ENCODE measurements around the gene AUTS2. TPM values are rescaled to one million over a fixed set of nuclear protein-coding genes. Genes with fewer than 3 reads are reported as not detected.
"Not testable (repeated sequence)": the region's sequence is repeated elsewhere in the genome, so short reads cannot be mapped to it uniquely, and the experiment has no call there.

The AUTS2 gene
- total RNA-seq, 2 experiments from 2014 or later: 15.2 to 16.3 TPM

GRCh38 chr7:69786130-69786529, 187.9 kb downstream of the AUTS2 start:
- H3K36me3 Mint-ChIP-seq (ENCODE audit: low read depth); H3K4me3 Mint-ChIP-seq; H3K9me3 Mint-ChIP-seq (ENCODE audit: insufficient read depth); H3K4me1 Mint-ChIP-seq (ENCODE audit: low read depth); DNase-seq; H3K27me3 Mint-ChIP-seq (ENCODE audit: low read depth); ATAC-seq; CTCF ChIA-PET; H3K27ac Mint-ChIP-seq: not testable (repeated sequence)
- POLR2A ChIA-PET: interaction anchor here (0.6 kb wide), 1 partner anchor 22 kb away, joined by 3 read pairs; no protein-coding TSS in a partner anchor

DNA sequence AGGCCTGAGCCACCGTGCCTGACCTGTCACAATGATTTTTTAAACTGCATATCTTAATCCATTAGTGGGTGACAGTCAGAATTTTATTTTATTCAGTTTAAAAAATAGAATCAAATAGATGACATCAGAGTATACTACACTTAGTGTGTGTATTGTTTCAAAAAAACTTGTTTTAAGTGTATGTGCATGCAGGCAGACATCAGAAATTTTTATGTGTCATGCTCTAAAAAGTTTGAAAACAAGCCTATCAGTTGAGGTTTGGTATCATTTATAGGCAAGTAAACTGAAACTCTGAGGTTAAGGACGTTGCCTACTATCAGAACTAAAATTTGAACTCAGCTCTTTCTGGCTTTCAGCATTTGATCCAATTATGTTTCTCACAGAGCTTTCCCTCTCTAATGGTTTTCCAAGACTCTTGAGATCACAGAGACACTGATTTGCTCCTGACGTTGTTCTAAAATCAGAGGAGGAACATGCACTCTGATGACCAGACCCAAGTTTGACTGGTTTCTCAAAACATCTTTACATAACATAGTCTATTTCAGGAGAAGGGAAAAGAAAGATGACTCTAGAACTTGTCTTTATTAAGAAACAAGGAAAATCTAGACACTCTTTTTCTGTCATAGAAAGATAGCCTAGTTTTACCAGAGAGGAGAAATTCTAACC, 188.6 kb downstream of the AUTS2 start:
- H3K27me3 Mint-ChIP-seq (ENCODE audit: low read depth): no peaks in the 10 kb centered on the region
- H3K36me3 Mint-ChIP-seq (ENCODE audit: low read depth): no peaks in the 10 kb centered on the region
- ATAC-seq (no peak), DNase-seq (no peak)
- ChIA-PET POLR2A (no interaction called here), CTCF (no interaction called here)
- H3K9me3 Mint-ChIP-seq (ENCODE audit: insufficient read depth): no peaks in the 10 kb centered on the region
- no peak overlapping the region for H3K27ac Mint-ChIP-seq
- H3K4me1 Mint-ChIP-seq (ENCODE audit: low read depth): no peaks in the 10 kb centered on the region
- no peak overlapping the region for H3K4me3 Mint-ChIP-seq

GRCh38 chr7:69787736-69788431, 189.6 kb downstream of the AUTS2 start:
- ChIA-PET CTCF (no interaction called here), POLR2A (no interaction called here)
- no peak overlapping the region for H3K4me3 Mint-ChIP-seq
- no peak for DNase-seq
- no peak overlapping the region for H3K27ac Mint-ChIP-seq
- H3K27me3 Mint-ChIP-seq (ENCODE audit: low read depth): no peaks in the 10 kb centered on the region
- no peaks in the 10 kb centered on the region for H3K4me1 Mint-ChIP-seq (ENCODE audit: low read depth)
- no peaks in the 10 kb centered on the region for H3K36me3 Mint-ChIP-seq (ENCODE audit: low read depth)
- ATAC-seq: no peak
- H3K9me3 Mint-ChIP-seq (ENCODE audit: insufficient read depth): no peaks in the 10 kb centered on the region

DNA sequence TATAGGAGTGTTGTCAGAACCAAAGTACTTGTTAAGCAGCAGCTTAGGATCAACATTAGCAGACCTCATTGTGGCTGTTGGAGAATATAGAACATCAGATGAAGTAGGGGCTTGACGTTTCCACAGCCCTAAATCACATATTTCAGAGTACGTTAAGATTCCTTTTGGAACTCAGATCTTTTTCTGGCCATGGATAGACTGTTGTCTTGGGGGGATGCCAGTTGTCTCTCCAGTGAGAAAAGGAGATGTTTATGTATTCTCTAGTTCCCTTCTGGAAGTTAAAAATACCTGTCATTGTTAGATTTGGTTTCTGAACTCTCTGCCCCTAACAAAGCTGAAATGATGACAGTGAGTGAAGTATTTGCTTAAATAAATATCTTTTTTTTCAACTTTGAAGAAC, 191.3 kb downstream of the AUTS2 start:
- H3K27ac Mint-ChIP-seq: no peak overlapping the region
- no peaks in the 10 kb centered on the region for H3K9me3 Mint-ChIP-seq (ENCODE audit: insufficient read depth)
- no peak overlapping the region for H3K4me3 Mint-ChIP-seq
- POLR2A ChIA-PET: no interaction called here
- H3K27me3 Mint-ChIP-seq (ENCODE audit: low read depth): peaks cover 2% of the 10 kb centered on the region
- CTCF ChIA-PET: no interaction called here
- no peak for DNase-seq
- ATAC-seq: no peak
- no peaks in the 10 kb centered on the region for H3K4me1 Mint-ChIP-seq (ENCODE audit: low read depth)
- no peaks in the 10 kb centered on the region for H3K36me3 Mint-ChIP-seq (ENCODE audit: low read depth)

DNA sequence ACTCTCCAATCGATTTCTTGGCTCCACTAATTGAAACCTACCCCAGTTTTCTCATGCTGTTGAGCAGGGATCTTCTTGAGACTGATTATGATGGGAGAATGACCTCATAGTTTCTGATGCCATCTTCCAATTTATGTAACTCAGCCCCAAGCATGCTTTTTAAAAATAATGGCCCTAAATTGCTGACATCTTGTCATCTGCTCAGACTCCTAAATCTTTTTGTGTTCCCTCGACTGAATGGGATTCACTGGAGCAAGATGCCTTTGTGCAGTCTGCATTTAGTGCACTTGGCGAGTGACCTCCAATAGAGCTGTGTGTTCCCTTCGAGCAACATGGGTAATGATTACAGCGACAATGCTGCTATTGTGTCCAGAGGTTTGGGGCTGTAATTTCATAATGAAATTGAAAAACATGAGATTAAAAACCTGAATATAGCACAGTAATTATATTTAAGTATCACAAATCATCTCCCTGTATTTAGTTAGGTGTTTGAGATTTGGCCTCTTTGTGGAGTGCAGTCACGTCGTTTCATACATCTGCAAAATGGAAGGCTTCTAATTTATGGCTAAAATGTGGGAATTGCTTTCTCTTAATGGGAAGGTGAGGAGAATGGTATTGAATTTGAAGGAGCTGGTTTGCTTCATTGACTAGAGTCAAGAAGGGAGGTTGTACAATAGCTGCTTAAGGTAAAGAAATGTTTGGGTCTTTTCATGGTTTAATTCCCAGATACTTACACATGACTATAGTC, 192.9 kb downstream of the AUTS2 start:
- Mint-ChIP-seq H3K4me1 (ENCODE audit: low read depth) (no peaks in the 10 kb centered on the region), H3K9me3 (ENCODE audit: insufficient read depth) (no peaks in the 10 kb centered on the region), H3K4me3 (no peak overlapping the region), H3K36me3 (ENCODE audit: low read depth) (no peaks in the 10 kb centered on the region), H3K27me3 (ENCODE audit: low read depth) (peaks cover 2% of the 10 kb centered on the region), H3K27ac (no peak overlapping the region)
- ATAC-seq (no peak), DNase-seq (no peak)
- ChIA-PET CTCF (no interaction called here), POLR2A (no interaction called here)

DNA sequence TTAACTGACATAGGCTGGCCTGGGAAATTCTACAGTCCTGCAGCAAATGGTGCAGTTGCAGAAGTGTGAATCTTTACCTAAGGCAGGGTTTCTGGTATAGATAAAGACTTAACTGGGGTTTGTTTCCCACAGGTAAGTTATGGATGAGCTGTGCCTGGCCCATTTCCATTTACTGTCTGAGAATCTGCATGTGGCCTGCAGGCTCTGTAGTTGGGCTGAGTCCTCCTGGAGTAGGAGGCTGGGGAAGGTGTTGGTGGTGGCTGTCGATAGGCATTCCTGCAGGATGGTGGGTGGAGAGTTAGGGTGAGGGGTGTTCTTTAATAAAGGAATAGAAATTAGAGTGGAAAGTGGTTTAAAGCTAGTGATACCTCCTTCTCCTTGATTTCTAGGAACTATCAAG, 193.5 kb downstream of the AUTS2 start:
- Mint-ChIP-seq H3K4me1 (ENCODE audit: low read depth) (no peaks in the 10 kb centered on the region), H3K36me3 (ENCODE audit: low read depth) (no peaks in the 10 kb centered on the region), H3K4me3 (no peak overlapping the region), H3K27ac (no peak overlapping the region), H3K27me3 (ENCODE audit: low read depth) (peaks cover 2% of the 10 kb centered on the region), H3K9me3 (ENCODE audit: insufficient read depth) (no peaks in the 10 kb centered on the region)
- ATAC-seq (no peak), DNase-seq (no peak)
- CTCF ChIA-PET: no interaction called here
- POLR2A ChIA-PET: no interaction called here

- H3K27ac Mint-ChIP-seq: no peak overlapping the region
- POLR2A ChIA-PET: interaction anchor here (0.6 kb wide), 1 partner anchor 468 kb away, joined by 3 read pairs; no protein-coding TSS in a partner anchor
- H3K36me3 Mint-ChIP-seq (ENCODE audit: low read depth): no peaks in the 10 kb centered on the region
- H3K4me3 Mint-ChIP-seq: no peak overlapping the region
- H3K9me3 Mint-ChIP-seq (ENCODE audit: insufficient read depth): no peaks in the 10 kb centered on the region
- ATAC-seq (no peak), DNase-seq (no peak)
- CTCF ChIA-PET: no interaction called here
- no peaks in the 10 kb centered on the region for H3K4me1 Mint-ChIP-seq (ENCODE audit: low read depth)
- H3K27me3 Mint-ChIP-seq (ENCODE audit: low read depth): peaks cover 2% of the 10 kb centered on the region
These were observed 197.7 kb downstream of the AUTS2 start for GRCh38 chr7:69795932-69796331.

DNA sequence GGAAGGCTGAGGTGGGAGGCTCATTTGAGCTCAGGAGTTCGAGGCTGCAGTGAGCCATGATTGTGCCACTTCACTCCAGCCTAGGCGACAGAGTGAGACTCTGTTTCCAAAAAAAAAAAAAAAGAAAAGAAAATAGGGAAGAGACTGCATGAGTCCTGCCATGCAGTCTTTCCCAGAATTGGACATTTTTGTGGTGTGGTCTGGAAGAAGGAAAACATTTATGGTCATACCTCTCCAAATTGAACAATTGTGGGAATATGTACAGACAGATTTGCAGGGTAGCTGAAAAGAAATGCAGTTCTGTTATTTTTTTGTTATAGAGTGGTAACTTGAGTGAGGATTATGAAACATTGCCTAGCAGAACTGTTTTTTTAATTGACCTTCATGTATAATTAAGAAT, 198.1 kb downstream of the AUTS2 start:
- peaks cover 2% of the 10 kb centered on the region for H3K27me3 Mint-ChIP-seq (ENCODE audit: low read depth)
- H3K36me3 Mint-ChIP-seq (ENCODE audit: low read depth): no peaks in the 10 kb centered on the region
- CTCF ChIA-PET: no interaction called here

DNA sequence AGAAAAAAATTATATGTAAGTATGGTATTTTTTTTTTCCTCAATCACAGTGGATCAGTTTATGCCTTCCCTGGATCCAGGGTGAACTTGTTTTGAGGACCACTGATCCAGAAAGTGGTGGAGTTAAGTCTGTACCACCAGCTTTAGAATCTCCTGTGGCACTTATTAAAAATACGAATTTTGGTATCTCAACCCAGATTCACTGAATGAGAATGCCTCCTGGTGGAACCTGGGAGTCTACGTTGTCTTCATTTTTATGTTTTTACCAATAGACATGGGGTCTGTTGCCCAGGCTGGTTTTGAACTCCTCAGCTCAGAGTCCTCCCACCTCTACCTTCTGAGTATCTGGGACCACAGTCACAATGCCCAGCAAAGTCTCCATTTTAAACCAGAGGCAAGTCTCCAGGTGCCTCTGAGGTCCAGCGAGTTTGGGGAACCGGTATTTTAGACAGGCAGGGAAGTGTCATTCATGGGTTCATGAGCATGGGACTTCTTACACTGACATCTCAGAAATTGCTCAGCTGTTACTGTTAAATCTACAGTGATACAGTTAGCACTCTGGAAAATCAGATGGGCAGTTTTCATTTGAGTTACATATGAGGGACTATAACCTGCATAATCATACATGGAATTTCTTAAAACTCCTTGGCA, 200.9 kb downstream of the AUTS2 start:
- H3K27ac Mint-ChIP-seq: no peak overlapping the region
- CTCF ChIA-PET: no interaction called here
- peaks cover 3% of the 10 kb centered on the region for H3K27me3 Mint-ChIP-seq (ENCODE audit: low read depth)
- ATAC-seq: no peak
- H3K4me3 Mint-ChIP-seq: no peak overlapping the region
- H3K36me3 Mint-ChIP-seq (ENCODE audit: low read depth): no peaks in the 10 kb centered on the region
- POLR2A ChIA-PET: no interaction called here
- no peak for DNase-seq
- H3K4me1 Mint-ChIP-seq (ENCODE audit: low read depth): peaks cover 6% of the 10 kb centered on the region
- H3K9me3 Mint-ChIP-seq (ENCODE audit: insufficient read depth): no peaks in the 10 kb centered on the region

More for the DNA sequence above, 198.1 kb downstream of the AUTS2 start:
- POLR2A ChIA-PET: no interaction called here
- Mint-ChIP-seq H3K27ac (no peak overlapping the region), H3K4me1 (ENCODE audit: low read depth) (no peaks in the 10 kb centered on the region), H3K4me3 (no peak overlapping the region), H3K9me3 (ENCODE audit: insufficient read depth) (no peaks in the 10 kb centered on the region)
- DNase-seq (no peak), ATAC-seq (no peak)

GRCh38 chr7:69799990-69800389, 201.7 kb downstream of the AUTS2 start:
- DNase-seq (no peak), ATAC-seq (no peak)
- Mint-ChIP-seq H3K27me3 (ENCODE audit: low read depth) (peaks cover 2% of the 10 kb centered on the region), H3K4me1 (ENCODE audit: low read depth) (peaks cover 13% of the 10 kb centered on the region), H3K36me3 (ENCODE audit: low read depth) (no peaks in the 10 kb centered on the region), H3K4me3 (no peak overlapping the region), H3K9me3 (ENCODE audit: insufficient read depth) (no peaks in the 10 kb centered on the region), H3K27ac (no peak overlapping the region)
- ChIA-PET POLR2A (no interaction called here), CTCF (no interaction called here)

DNA sequence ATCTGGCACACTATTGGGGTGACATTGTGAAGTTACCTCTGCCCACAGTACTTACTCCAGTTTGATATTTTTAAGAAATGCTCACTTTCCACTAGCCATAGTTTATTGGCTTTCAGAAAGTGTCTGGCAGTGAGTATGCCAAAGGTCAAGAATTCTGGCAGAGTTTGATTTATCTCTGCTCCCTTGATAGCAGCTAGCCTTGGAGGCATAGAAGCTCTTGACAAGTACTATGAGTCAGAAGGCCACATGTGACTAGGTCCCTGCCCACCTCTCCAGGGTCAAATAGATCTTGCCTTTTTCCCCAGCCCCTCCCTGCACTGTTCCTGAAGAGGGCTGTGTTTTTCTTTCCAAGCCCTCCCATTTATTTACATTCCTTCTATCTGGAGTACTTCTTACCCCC, 202.2 kb downstream of the AUTS2 start:
- no peaks in the 10 kb centered on the region for H3K9me3 Mint-ChIP-seq (ENCODE audit: insufficient read depth)
- H3K4me1 Mint-ChIP-seq (ENCODE audit: low read depth): peaks cover 13% of the 10 kb centered on the region

More for the DNA sequence above, 202.2 kb downstream of the AUTS2 start:
- no peak for ATAC-seq
- Mint-ChIP-seq H3K4me3 (no peak overlapping the region), H3K36me3 (ENCODE audit: low read depth) (no peaks in the 10 kb centered on the region), H3K27me3 (ENCODE audit: low read depth) (peaks cover 2% of the 10 kb centered on the region), H3K27ac (no peak overlapping the region)
- POLR2A ChIA-PET: no interaction called here
- CTCF ChIA-PET: no interaction called here
- DNase-seq: no peak

All from activated CD8-positive, alpha-beta T cell treated with anti-CD3 and anti-CD28 coated beads, Interleukin-2, amount 10 ng/mL, durations not matched to agents 7 days and 5 days (primary cell).